Mesodermal cell (in vitro differentiated cells): ENCODE data around the gene OR10A2.

Experiments
- H3K27ac ChIP-seq: 2 replicates; pipeline ENCODE4 v1.7.0; 2013; ENCODE audit warnings: mild to moderate bottlenecking, low read depth, low read length, moderate library complexity; ENCODE audit not compliant: severe bottlenecking
- H3K36me3 ChIP-seq: 2 replicates; pipeline ENCODE4 v1.7.1; 2013; ENCODE audit warnings: mild to moderate bottlenecking, low read length, moderate library complexity; ENCODE audit not compliant: control insufficient read depth, insufficient read depth
- H3K4me1 ChIP-seq: one replicate; pipeline ENCODE4 v1.7.1; 2013; ENCODE audit warnings: mild to moderate bottlenecking, low read length; ENCODE audit not compliant: insufficient read depth, control insufficient read depth, poor library complexity, severe bottlenecking
- H3K4me3 ChIP-seq: 2 replicates; pipeline ENCODE4 v1.7.0; 2013; ENCODE audit warnings: low read length, control low read depth, mild to moderate bottlenecking; ENCODE audit not compliant: insufficient read depth, poor library complexity, severe bottlenecking; ENCODE audit errors: extremely low read depth
- H3K9me3 ChIP-seq: 2 replicates; pipeline ENCODE4 v1.7.1; 2013; ENCODE audit warnings: mild to moderate bottlenecking, low read length, moderate library complexity; ENCODE audit not compliant: control insufficient read depth
- WGBS, 2 experiments: methylation state at CpG; one replicate each; pipeline ENCODE4 v1.1.5; 2013; ENCODE audit warnings: missing lambda C conversion rate in 2 of 2; ENCODE audit not compliant: insufficient coverage in 2 of 2; 5-methylcytosine and 5-hydroxymethylcytosine counted together

Gene OR10A2

GRCh38 chr11:6911948-6912347, 49.1 kb downstream of the OR10A2 start:
- WGBS, 2 experiments = 78 to 91% methylated on average over 1 of the region's 3 CpGs
- no peaks in the 10 kb centered on the region for H3K4me1 ChIP-seq
- no peaks in the 10 kb centered on the region for H3K9me3 ChIP-seq
- no peaks in the 10 kb centered on the region for H3K36me3 ChIP-seq
- H3K27ac ChIP-seq = no peak overlapping the region
- H3K4me3 ChIP-seq = no peak overlapping the region

GRCh38 chr11:6919698-6920097, 56.8 kb downstream of the OR10A2 start:
- Histone ChIP-seq H3K4me1 (no peaks in the 10 kb centered on the region), H3K9me3 (no peaks in the 10 kb centered on the region), H3K36me3 (no peaks in the 10 kb centered on the region), H3K27ac (no peak overlapping the region), H3K4me3 (no peak overlapping the region)
- 100% methylated on average over 1 of the region's 2 CpGs; no CpG with 5 or more reads in 1 of the 2 experiments for WGBS, 2 experiments

GRCh38 chr11:6920702-6921101, 57.8 kb downstream of the OR10A2 start, which contains the start of gene OR2D3:
Gene OR2D3 (plus strand): TSS chr11:6921002. CDS start chr11:6921002, 0 bp downstream.
- Histone ChIP-seq H3K27ac (no peak within 1 kb of the TSS), H3K4me1 (no peaks in the 10 kb centered on the region), H3K9me3 (no peaks in the 10 kb centered on the region), H3K36me3 (no peaks in the 10 kb centered on the region), H3K4me3 (no peak within 1 kb of the TSS)
- WGBS, 2 experiments = no CpG with 5 or more reads among the region's 1 CpG
